HG03103 (cell line): ENCODE results near the gene BCL7B.
"Not testable (repeated sequence)": the region's sequence is repeated elsewhere in the genome, so short reads cannot be mapped to it uniquely, and the experiment has no call there.

Experiments
- ATAC-seq: cut with Tn5 transposase; IDR thresholded peaks from one replicate; pipeline ENCODE4 v1.9.1; 2021; ENCODE audit warnings: low read depth; ENCODE audit not compliant: unreplicated experiment

Gene BCL7B

DNA sequence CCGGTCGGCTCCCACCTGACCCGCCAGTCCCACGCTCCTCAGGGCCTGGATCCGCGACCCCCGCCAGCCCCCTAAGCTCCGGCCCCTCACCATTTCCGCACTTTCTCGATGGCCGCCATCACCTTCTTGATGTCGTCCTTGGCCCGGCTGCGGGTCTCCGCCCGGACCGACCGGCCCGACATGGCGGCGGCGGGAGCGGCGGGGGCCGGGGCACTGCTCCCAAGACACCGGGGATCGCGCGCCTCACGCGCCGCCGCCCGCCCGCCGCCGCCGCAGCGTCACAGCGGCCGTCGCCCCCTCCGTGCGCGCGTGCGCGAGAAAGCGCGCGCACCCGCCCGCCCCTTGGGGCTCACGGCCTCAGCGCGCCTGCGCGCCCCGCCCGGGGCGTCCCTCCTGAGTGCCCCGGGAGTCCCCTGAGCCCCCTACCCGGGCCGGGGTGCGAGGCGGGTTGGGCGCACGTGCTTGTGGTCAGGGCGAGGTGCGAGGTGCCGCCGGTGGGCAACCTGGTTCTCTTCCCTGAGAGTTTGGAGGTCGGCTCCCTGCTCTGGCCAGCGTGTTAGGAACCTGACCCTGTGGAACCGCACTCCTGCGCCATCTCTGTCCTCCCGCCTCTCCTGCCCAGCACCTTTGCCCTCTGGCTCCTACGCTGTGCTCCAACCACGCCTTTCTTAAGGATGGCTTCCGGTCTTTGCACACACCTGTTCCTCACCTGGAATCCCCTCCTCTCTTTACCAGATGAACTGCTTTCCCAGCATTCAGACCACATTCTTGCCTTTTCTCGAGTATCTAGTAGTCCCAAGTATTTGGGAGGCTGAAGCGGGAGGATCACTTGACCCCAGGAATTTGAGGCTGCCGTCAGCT lies at the start of gene BCL7B:
Gene BCL7B (minus strand): TSS at position 294 of the 861 bp plus-strand sequence. CDS start 112 bp downstream, at position 182.
- peak; percentile 40 for ATAC-seq

GRCh38 chr7:73605601-73606220 lies 48.2 kb upstream of the BCL7B start:
- ATAC-seq = no peak

DNA sequence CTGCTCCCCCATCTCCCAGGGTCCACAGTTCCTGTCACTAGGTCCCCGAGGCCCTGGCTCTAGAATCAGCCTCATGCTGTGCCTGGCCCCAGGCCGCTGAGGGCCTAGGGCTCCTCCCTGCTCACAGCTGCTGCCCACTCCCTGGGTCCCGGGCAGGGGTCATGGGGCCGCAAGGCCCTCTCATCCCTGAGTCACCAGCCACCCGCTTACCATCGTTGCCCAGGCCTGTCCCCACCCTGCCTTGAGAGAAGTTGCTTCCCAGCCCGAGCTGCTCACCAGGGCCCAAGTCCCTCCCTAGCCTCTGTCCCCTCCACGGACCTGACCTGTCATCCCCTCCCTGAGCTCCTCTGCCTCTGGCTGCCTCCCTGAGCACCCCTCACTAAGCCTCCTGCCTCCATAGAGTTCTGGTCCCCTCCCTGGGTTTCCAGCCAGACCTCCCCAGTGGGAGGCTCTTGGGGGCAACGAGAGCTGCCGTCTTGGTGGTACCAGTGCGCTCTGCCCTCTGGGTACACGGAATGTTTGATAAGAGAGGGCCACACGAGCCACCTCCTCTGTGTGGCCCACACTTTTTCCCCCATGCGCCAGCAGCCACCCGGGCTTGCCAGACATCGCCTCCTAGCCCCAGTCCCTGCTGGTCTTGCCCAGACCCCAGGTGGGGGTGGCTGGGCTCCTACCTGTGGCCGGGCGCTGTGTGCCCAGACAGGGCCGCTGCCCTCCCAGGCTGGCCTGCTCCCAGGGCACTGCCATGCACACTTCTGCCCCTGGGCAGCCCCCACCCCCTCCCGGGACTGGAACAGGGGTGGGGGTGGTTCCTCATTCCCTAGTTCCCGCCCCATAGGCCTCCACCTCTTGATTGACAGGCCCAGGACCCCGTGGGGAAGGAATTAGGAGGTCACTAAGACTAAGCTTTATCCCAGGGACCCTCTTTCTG lies 45.5 kb upstream of the BCL7B start:
- ATAC-seq = no peak

DNA sequence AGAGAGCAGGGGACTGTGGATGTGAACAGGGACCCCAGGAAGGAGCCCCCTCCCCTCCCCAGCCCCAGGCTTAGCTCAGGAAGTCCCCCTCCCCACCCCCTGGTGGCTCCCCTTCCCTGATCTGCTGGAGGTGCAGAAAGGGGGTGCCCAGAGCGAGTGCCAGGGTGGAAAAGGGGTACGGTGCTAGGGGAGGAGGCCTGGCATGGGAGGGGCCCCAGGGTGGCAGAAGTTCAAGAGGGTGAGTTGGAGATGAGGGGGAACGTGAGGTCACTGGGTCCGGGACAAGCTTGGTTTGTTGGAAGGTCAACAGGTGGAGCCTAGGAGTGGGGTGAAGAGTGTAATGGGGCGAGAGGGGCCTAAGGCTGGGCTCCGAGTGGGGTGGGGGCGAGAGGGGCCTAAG lies 42.4 kb upstream of the BCL7B start:
- no peak for ATAC-seq

DNA sequence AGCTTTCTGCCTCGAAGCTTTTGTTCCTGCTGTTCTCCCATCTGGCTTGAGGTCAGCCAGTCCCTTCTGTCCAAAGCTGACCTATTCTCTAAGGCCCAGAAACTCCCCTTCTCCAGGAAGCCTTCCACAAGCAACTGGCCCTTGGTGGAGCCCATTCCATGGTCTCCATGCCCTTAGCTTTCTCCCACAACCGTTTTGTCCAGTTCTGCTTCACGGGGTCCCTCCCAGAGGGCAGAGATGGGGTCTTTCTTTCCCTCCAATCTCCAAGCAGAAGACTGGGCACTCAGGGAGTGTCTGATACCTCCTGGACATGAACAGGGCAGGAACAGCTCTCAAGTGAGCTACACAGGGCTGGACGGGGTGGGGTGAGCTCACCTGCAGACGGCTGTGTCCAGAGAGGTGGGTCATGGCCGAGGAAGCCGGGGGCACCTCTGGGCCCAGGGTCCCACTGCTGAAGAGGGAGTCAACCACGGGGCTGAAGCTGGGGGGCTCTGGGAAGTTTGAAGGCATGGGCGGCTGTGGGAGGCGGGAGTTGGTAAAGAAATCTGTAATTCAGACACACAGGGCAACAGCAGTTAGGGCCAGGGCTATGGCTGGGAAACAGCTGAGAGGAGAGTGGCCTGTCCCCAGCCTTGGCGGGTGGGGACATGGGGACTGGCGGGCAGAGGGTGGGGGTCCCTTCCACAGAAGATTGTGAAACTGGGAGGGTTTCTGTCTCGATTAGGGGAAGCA lies 41.8 kb upstream of the BCL7B start:
- no peak for ATAC-seq

GRCh38 chr7:73597978-73598782 lies 40.7 kb upstream of the BCL7B start:
- no peak for ATAC-seq

- no peak for ATAC-seq
Observed at GRCh38 chr7:73596191-73597065, 38.9 kb upstream of the BCL7B start.

- no peak for ATAC-seq
Observed at GRCh38 chr7:73595358-73595757, 37.9 kb upstream of the BCL7B start.

DNA sequence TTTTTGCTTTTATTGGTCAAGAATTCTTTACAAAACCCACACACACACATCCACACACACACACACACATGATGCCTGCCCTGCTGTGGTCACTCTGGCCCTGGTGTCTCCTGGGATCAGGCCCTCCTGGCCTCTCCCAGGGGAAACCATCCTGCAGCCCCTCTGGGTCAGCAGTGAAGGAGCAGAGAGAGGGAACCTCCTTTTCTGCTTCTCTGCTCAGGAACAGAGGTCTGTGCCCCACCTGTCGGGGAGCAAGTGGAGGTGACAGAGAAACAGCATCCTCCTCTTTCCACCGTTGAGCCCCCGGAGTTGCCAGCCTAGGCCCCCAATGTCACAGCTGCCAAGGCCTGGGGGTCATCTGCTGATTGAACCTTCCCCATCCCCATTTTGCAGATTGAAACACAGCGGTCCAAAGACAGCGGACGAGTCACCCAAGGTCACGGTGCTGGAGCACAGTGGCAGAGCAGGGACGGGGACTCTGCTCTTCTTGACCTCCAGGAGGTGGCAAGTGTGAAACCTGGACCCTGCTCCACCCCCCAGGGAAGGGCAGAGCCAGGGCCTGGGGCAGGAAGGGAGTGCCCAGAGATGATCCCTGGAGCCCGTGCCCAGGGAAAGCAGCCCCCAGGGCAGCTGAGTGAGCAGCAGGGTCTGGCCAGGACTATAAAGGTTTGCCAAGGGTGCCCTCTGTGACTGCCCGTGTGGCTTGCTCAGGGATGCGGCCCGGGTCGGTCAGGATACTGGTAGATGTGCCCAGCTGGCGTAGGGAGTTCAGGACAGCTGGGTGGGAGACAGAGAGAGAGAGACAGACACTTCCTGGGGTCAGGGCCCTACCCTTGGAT lies 35.9 kb upstream of the BCL7B start:
- no peak for ATAC-seq

- no peak for ATAC-seq
Observed at GRCh38 chr7:73586911-73587310, 29.4 kb upstream of the BCL7B start.

DNA sequence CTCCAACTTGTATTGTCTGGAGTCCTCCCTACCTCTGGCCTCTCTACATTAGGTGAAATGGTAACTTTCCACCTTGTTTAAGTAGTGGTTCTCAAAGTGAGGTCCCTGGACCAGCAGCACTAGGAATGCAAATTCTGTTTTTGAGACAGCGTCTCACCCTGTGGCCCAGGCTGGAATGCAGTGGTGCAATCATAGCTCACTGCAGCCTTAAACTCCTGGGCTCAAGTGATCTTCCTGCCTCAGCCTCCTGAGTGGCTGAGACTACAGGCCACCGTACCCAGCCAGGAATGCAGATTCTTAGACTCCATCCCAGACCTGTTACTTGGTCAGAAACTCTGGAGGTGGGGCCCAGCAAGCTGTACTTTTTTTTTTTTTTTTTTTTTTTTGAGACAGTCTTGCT lies 27.7 kb upstream of the BCL7B start:
- ATAC-seq = no peak

DNA sequence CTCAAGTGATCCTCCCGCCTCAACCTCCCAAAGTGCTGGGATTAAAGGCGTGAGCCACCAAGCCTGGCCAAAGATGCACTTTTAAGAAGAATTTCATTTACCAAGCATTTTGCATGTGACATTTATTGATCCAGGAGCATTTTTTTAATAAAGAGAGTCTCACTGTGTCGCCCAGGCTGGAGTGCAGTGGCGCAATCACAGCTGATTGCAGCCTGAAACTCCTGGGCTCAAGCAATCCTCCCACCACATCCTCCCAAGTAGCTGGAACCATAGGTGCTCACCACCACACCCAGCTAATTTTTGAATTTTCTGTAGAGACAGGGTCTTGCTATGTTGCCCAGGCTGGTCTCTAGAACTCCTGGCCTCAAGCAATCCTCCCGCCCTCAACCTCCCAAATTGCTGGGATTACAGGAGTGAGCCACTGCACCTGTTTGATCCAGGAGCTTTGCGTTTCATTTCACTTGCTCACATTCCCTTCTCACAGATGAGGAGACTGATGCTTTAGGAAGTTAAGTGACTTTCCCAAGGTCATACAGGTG lies 25.2 kb upstream of the BCL7B start:
- no peak for ATAC-seq

DNA sequence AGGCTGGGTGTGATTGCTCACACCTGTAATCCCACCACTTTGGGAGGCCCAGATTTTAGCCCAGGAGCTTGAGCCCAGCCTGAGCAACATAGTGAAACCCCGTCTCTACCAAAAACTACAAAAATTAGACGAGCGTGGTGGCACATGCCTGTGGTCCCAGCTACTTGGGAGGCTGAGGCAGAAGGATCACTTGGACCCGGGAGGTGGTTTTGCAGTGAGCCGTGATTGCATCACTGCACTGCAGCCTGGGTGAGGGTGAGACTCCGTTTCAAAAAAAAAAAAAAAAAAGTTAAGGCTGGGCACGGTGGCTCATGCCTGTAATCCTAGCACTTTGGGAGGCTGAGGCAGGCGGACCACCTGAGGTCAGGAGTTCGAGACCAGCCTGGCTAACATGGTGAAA lies 23.5 kb upstream of the BCL7B start:
- ATAC-seq = not testable (repeated sequence)

DNA sequence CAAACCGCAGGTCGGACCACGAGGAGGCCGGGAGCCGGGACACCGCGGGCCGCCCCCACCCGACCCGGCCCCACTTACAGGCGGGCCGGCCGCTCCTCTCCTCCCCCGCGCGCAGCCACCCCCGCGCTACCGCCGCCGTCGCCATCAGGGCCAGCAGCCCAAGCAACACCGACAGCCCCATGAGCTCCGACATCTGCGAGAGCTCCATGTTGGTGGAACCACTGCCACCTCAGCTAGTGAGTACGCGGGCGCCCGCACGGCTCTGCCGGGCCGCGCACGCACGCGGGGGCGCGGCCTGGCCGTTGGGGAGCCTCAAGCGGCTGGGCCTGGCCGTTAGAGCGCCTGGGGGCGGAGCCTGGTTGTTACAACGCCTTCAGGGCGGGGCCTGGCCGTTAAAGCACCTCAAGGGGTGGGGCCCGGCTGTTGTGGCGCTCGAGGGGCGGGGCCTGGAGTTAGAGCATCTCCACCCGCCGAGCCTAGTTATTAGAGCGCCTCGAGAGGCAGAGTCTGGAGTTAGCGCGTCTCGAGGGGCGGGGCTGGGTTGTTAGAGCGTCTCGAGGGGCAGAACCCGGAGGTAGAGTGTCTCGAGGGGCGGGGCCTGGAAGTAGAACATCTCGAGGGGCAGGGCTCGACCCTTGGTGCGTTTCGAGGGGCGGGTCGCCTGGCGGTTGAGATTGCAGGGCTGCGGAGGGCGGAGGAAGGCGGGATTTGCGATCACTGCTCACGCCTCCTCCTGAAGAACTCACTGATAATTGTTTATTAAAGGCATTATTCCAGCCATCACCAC lies 21.0 kb upstream of the BCL7B start, which contains the start of gene TBL2:
Gene TBL2 (minus strand): TSS at position 238 of the 787 bp plus-strand sequence. CDS start 30 bp downstream, at position 208.
- ATAC-seq = peak; percentile 80

GRCh38 chr7:73577627-73578341 lies 20.3 kb upstream of the BCL7B start:
- no peak for ATAC-seq

GRCh38 chr7:73573791-73574190 lies 16.3 kb upstream of the BCL7B start:
- ATAC-seq = no peak
